Measurements from ENCODE around the gene SH3GL2.

DNA sequence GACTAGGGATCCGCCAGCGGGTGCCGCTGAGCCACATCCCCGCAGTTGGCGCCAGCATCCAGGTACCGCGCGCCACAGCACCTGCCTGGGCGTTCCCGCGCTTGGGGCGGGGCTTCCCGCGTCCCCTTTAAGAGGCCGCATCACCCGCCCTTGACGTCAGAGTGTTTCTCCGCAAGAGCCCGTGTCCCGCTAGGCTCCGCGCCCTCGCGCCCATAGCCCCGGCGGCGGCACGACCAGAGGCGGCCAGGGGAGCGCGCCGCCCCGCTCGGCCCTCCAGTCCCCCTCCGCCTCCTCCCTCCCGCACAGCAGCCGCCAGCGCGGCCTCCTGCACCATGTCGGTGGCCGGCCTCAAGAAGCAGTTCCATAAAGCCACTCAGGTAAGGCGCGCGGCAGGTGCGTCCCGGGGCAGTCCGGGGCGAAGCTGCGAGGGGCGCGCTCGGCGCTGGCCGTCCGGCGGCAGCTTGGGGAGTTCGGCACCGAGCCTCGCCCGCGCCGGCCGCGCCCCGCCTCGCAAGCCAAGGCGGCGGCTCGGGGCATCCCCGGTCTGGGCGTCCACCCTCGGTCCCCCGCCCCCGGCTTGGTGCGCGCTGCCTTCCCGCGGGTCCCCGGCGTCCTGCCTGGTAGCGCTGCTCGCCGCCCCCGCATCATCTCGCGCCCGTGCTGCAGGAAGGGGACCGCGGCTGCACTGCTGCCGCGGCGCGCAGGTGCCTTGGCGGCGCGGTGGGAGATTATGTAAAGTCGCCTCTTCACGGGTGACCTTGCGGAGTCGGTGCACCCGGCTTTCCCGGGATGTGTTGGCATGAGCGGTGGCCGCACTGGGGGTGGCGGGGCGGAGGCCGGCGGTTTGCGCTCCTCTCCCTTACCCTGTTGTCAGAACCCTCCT lies at the start of gene SH3GL2:
- TF ChIP-seq CTCF (conservative IDR thresholded peaks at IDR 0.05 in 1 of 2, IDR thresholded peaks at IDR 0.05 in 1 of 2; ENCODE audit: extremely low read depth in 1 of 2, insufficient read depth in 1 of 2, low read depth in 1 of 2, low read length in 2 of 2), result no peak
- peak; percentile 7 for TF ChIP-seq EZH2 (IDR thresholded peaks at IDR 0.05; ENCODE audit: borderline replicate concordance, low read length)
